SK-N-SH (cell line): ENCODE measurements around the gene CCL28. TPM values are rescaled to one million over a fixed set of nuclear protein-coding genes. Genes with fewer than 3 reads are reported as not detected.

Experiments used
- CTCF ChIA-PET: fragments of 300-600, 350-600 bp; formaldehyde crosslinking; extraction: SDS; loops from one replicate; lab custom pipeline; 2021; lab: Yijun Ruan, JAX
- POLR2A ChIA-PET: fragments of 350-600 bp; sonication (Branson Sonifier 250); formaldehyde crosslinking; extraction: SDS; loops from one replicate; lab custom pipeline; 2020; ENCODE audit warnings: antibody characterized with exemption, inconsistent platforms; lab: Yijun Ruan, JAX
- DNase-seq: peaks from one replicate; pipeline ENCODE4 v3.0.0; 2012
- H2AFZ ChIP-seq: fragments of 200-600 bp; sonication (generic); 2 replicates; pipeline ENCODE4 v1.8.1; 2016; ENCODE audit warnings: antibody characterized with exemption, mild to moderate bottlenecking, low read depth
- H3F3A ChIP-seq: fragments of 200-600 bp; sonication (generic); replicated peaks from 2 replicates; pipeline ENCODE3; 2016; ENCODE audit warnings: antibody characterized with exemption, mild to moderate bottlenecking; ENCODE audit not compliant: insufficient read depth
- H3K27ac ChIP-seq, 2 experiments: fragments of 200-500 bp in 1 of 2; fragments of 200-600 bp in 1 of 2; sonication (Bioruptor generic) in 1 of 2; sonication (generic), shearing (Covaris generic) in 1 of 2; 2 replicates each; pipeline versions ENCODE4 v1.5.1 to v1.6.1; 2014 to 2016; ENCODE audit warnings: low read depth in 2 of 2, inconsistent platforms in 1 of 2, low read length in 1 of 2, mild to moderate bottlenecking in 1 of 2, mixed read lengths in 1 of 2
- H3K27me3 ChIP-seq: fragments of 200-600 bp; sonication (generic), shearing (Covaris generic); 2 replicates; pipeline ENCODE4 v1.6.1; 2016; ENCODE audit warnings: mixed run types; ENCODE audit not compliant: insufficient read depth
- H3K36me3 ChIP-seq, 2 experiments: fragments of 200-500 bp in 1 of 2; fragments of 200-600 bp in 1 of 2; sonication (Bioruptor generic) in 1 of 2; sonication (generic) in 1 of 2; replicated peaks in 1 of 2; 2 replicates each; pipeline versions ENCODE3 to v1.5.1; 2014 to 2016; ENCODE audit warnings: low read length in 1 of 2, mild to moderate bottlenecking in 1 of 2; ENCODE audit not compliant: insufficient read depth in 2 of 2, control insufficient read depth in 1 of 2
- H3K4me1 ChIP-seq, 2 experiments: fragments of 200-500 bp in 1 of 2; fragments of 200-600 bp in 1 of 2; sonication (Bioruptor generic) in 1 of 2; sonication (generic), shearing (Covaris generic) in 1 of 2; 2 replicates each; pipeline versions ENCODE4 v1.5.1 to v1.6.1; 2014 to 2016; ENCODE audit warnings: low read depth in 1 of 2, low read length in 1 of 2, mixed run types in 1 of 2; ENCODE audit not compliant: insufficient read depth in 2 of 2, control insufficient read depth in 1 of 2
- H3K4me2 ChIP-seq: fragments of 200-600 bp; sonication (generic), shearing (Covaris generic); 2 replicates; pipeline ENCODE4 v1.6.1; 2017; ENCODE audit warnings: mixed run types
- H3K4me3 ChIP-seq, 2 experiments: fragments of 200-500 bp in 1 of 2; fragments of 200-600 bp in 1 of 2; sonication (Bioruptor generic) in 1 of 2; sonication (generic), shearing (Covaris generic) in 1 of 2; 2 replicates each; pipeline versions ENCODE4 v1.5.1 to v1.8.1; 2014 to 2016; ENCODE audit warnings: low read depth in 2 of 2, inconsistent platforms in 1 of 2, low read length in 1 of 2, mild to moderate bottlenecking in 1 of 2, mixed read lengths in 1 of 2, moderate library complexity in 1 of 2
- H3K79me2 ChIP-seq: fragments of 200-600 bp; sonication (generic); 2 replicates; pipeline ENCODE4 v1.8.1; 2017; ENCODE audit warnings: mild to moderate bottlenecking; ENCODE audit not compliant: insufficient read depth
- H3K9ac ChIP-seq: fragments of 200-600 bp; sonication (generic); 2 replicates; pipeline ENCODE4 v1.6.1; 2017; ENCODE audit warnings: mixed run types
- H3K9me2 ChIP-seq: fragments of 200-600 bp; sonication (generic); 2 replicates; pipeline ENCODE4 v1.6.1; 2017; ENCODE audit warnings: mixed run types
- H3K9me3 ChIP-seq: fragments of 200-600 bp; sonication (generic); 2 replicates; pipeline ENCODE4 v1.6.1; 2017; ENCODE audit warnings: mixed run types, mild to moderate bottlenecking, moderate library complexity
- H4K20me1 ChIP-seq: fragments of 200-600 bp; sonication (generic); 2 replicates; pipeline ENCODE4 v1.6.1; 2017; ENCODE audit warnings: mild to moderate bottlenecking, mixed run types; ENCODE audit not compliant: insufficient read depth
- EP300 ChIP-seq, 2 experiments: IDR thresholded peaks; 2 replicates each; pipeline versions ENCODE4 v1.4.0 to v1.6.1; 2012; ENCODE audit warnings: borderline replicate concordance in 1 of 2, low read depth in 1 of 2, low read length in 1 of 2
- FOXJ3 ChIP-seq: sonication (generic); formaldehyde crosslinking; IDR thresholded peaks from 2 replicates; pipeline ENCODE4 v1.5.1; 2020; ENCODE audit warnings: mild to moderate bottlenecking, missing genetic modification reagents
- FOXM1 ChIP-seq: IDR thresholded peaks from 2 replicates; pipeline ENCODE4 v1.4.0; 2012; ENCODE audit warnings: low read depth, mild to moderate bottlenecking
- GABPA ChIP-seq: IDR thresholded peaks from 2 replicates; pipeline ENCODE4 v1.4.0; 2012; ENCODE audit warnings: low read depth, mild to moderate bottlenecking
- JUND ChIP-seq: IDR thresholded peaks from 2 replicates; pipeline ENCODE4 v1.4.0; 2012
- MXI1 ChIP-seq: IDR thresholded peaks from 2 replicates; pipeline ENCODE4 v1.6.1; 2012; ENCODE audit warnings: mild to moderate bottlenecking, low read depth, low read length, improper control_type of control experiment
- RFX5 ChIP-seq: IDR thresholded peaks from 2 replicates; pipeline ENCODE4 v1.6.1; 2012; ENCODE audit warnings: mild to moderate bottlenecking, improper control_type of control experiment, low read length
- RXRA ChIP-seq: IDR thresholded peaks from 2 replicates; pipeline ENCODE4 v1.4.0; 2012; ENCODE audit warnings: low read depth, mild to moderate bottlenecking, borderline replicate concordance
- SMC3 ChIP-seq: IDR thresholded peaks from 2 replicates; pipeline ENCODE4 v1.6.1; 2012; ENCODE audit warnings: low read depth, low read length, improper control_type of control experiment
- TAF1 ChIP-seq: IDR thresholded peaks from 2 replicates; pipeline ENCODE4 v1.6.1; 2012; ENCODE audit warnings: low read depth, mild to moderate bottlenecking, low read length, moderate library complexity, borderline replicate concordance
- TCF12 ChIP-seq: IDR thresholded peaks from 2 replicates; pipeline ENCODE4 v1.4.0; 2012
- TEAD4 ChIP-seq: IDR thresholded peaks from 2 replicates; pipeline ENCODE4 v1.4.0; 2012; ENCODE audit warnings: mild to moderate bottlenecking, borderline replicate concordance; ENCODE audit not compliant: insufficient read depth
- YY1 ChIP-seq: IDR thresholded peaks from 2 replicates; pipeline ENCODE4 v1.4.0; 2012; ENCODE audit warnings: low read depth, mild to moderate bottlenecking
- WGBS: methylation state at CpG from one replicate; pipeline ENCODE4 v1.1.6; 2017; ENCODE audit warnings: low lambda C conversion rate; 5-methylcytosine and 5-hydroxymethylcytosine counted together
- polyA plus RNA-seq, 3 experiments: library from polyadenylated mRNA; depleted of rRNA; stranded (reverse); fragments of >200 nt; gene quantifications; 2 replicates each; pipeline ENCODE4 v1.2.3, GENCODE V29; 2012
- TF ChIP-seq, protein P1 (sequence below): fragments of 150-350 bp; IDR thresholded peaks from 2 replicates; pipeline ENCODE4 v1.6.1; 2017; ENCODE audit warnings: antibody characterized with exemption, low read length, low read depth, borderline replicate concordance
- TF ChIP-seq, protein P2 (sequence below): IDR thresholded peaks from 2 replicates; pipeline ENCODE4 v1.4.0; 2012; ENCODE audit warnings: low read depth

Gene CCL28
- polyA plus RNA-seq, 1 of the 3 experiments (the other 2 are of a cell fraction), result not detected

DNA sequence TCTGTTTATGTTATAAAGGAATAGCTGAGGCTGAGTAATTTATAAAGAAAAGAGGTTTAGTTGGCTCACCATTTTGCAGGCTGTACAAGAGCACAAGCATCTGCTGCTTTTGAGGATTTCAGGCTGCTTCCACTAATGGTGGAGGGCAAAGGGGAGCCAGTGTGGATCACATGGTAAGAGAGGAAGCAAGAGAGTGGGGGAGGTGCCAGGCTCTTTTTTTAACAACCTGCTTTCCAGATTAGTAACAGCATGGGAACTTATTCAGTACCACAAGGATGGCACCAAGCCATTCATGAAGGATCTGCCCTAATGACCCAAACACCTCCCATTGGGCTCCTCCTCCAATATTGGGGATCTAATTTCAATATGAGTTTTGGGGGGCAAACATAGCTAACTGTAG is 40.4 kb downstream of the CCL28 start:
- H2AFZ ChIP-seq, result no peak overlapping the region
- POLR2A ChIA-PET, result no interaction called here
- H3K9me3 ChIP-seq, result no peaks in the 10 kb centered on the region
- H3K36me3 ChIP-seq, result no peaks in the 10 kb centered on the region
- H3K4me3 ChIP-seq, result no peak overlapping the region
- no peak overlapping the region for H3K9ac ChIP-seq
- no peaks in the 10 kb centered on the region for H3K9me2 ChIP-seq
- H3K4me1 ChIP-seq, result no peaks in the 10 kb centered on the region
- H3K79me2 ChIP-seq, result no peaks in the 10 kb centered on the region
- CTCF ChIA-PET, result interaction anchor here (1.3 kb wide), 1 partner anchor 18 kb away, joined by 4 read pairs; no protein-coding TSS in a partner anchor
- no peak for DNase-seq
- H3K27ac ChIP-seq, result no peak overlapping the region
- H4K20me1 ChIP-seq, result no peaks in the 10 kb centered on the region
- H3K4me2 ChIP-seq, result no peak overlapping the region
- no peaks in the 10 kb centered on the region for H3F3A ChIP-seq
- TF ChIP-seq TCF12 (no peak), TAF1 (no peak), GABPA (no peak), TEAD4 (no peak), SMC3 (no peak), FOXJ3 (CRISPR knock-in tag) (no peak), RFX5 (no peak), JUND (no peak)
- TF ChIP-seq, protein P1, sequence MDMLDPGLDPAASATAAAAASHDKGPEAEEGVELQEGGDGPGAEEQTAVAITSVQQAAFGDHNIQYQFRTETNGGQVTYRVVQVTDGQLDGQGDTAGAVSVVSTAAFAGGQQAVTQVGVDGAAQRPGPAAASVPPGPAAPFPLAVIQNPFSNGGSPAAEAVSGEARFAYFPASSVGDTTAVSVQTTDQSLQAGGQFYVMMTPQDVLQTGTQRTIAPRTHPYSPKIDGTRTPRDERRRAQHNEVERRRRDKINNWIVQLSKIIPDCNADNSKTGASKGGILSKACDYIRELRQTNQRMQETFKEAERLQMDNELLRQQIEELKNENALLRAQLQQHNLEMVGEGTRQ, result no peak
- TF ChIP-seq, protein P2, sequence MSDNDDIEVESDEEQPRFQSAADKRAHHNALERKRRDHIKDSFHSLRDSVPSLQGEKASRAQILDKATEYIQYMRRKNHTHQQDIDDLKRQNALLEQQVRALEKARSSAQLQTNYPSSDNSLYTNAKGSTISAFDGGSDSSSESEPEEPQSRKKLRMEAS, result no peak
- H3K27me3 ChIP-seq, result no peaks in the 10 kb centered on the region; the same call in 1 of the 2 replicates

DNA sequence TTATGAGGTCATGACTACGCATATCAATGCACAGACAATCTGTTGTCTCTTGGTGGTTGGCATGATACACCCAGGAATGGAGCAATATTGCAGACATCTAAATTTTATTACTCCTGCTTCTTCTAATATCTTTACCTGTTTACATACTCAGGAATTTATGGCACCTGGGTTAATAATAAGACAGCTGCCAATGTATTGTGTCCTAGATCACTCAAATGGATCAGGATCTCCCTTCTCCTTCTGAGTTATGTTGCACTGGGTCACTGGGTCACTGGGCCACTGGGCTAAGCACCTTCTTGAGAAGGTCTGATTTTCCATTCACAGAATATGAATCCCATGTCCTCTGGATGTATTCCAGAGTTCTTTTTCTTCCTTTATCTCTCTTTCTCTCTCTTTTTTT is 41.8 kb downstream of the CCL28 start:
- Histone ChIP-seq H3K4me3 (no peak overlapping the region), H3K27ac (no peak overlapping the region), H3K9me3 (no peaks in the 10 kb centered on the region), H4K20me1 (no peaks in the 10 kb centered on the region), H3K9me2 (no peaks in the 10 kb centered on the region), H3K4me1 (no peaks in the 10 kb centered on the region)
- POLR2A ChIA-PET, result no interaction called here
- 50% methylated on average over 1 of the region's 1 CpG for WGBS
- CTCF ChIA-PET, result no interaction called here
- TF ChIP-seq MXI1, result no peak
- TF ChIP-seq FOXM1, result no peak
- no peak for TF ChIP-seq EP300 (IDR thresholded peaks at IDR 0.05; ENCODE audit: borderline replicate concordance in 1 of 2, low read depth in 1 of 2, low read length in 1 of 2)
- TF ChIP-seq JUND, result no peak
- TF ChIP-seq RXRA, result no peak
- TF ChIP-seq FOXJ3 (CRISPR knock-in tag), result no peak
- no peak for TF ChIP-seq YY1
- TF ChIP-seq, all 33 proteins: peak for 0
- Histone ChIP-seq H3K36me3 (no peaks in the 10 kb centered on the region), H3K4me2 (no peak overlapping the region), H3K79me2 (no peaks in the 10 kb centered on the region), H3K27me3 (no peaks in the 10 kb centered on the region; the same call in 1 of the 2 replicates), H2AFZ (no peak overlapping the region), H3F3A (no peaks in the 10 kb centered on the region), H3K9ac (no peak overlapping the region)
- no peak for DNase-seq
